Lower lobe of right lung (tissue), 2 donors: ENCODE results near the gene BACH1. TPM values are rescaled to one million over a fixed set of nuclear protein-coding genes. Genes with fewer than 3 reads are reported as not detected.

Source experiments
- ATAC-seq, 2 donors: fragments of 200-7000 bp; cut with Tn5 transposase; one replicate each; pipeline ENCODE4 v1.9.1; 2020 to 2022; ENCODE audit warnings: mild to moderate bottlenecking in 2 of 2, moderate library complexity in 2 of 2
- DNase-seq: peaks from one replicate; pipeline ENCODE4 v3.0.0-alpha.2; 2020
- H3K27ac ChIP-seq: fragments of 200-600 bp; one replicate; pipeline ENCODE4 v1.8.0; 2022
- H3K27me3 ChIP-seq: fragments of 200-600 bp; one replicate; pipeline ENCODE4 v1.8.0; 2022; ENCODE audit warnings: low read depth
- H3K36me3 ChIP-seq: fragments of 200-600 bp; one replicate; pipeline ENCODE4 v1.8.0; 2022; ENCODE audit warnings: mild to moderate bottlenecking
- H3K4me1 ChIP-seq: fragments of 200-600 bp; one replicate; pipeline ENCODE4 v1.8.0; 2022
- H3K4me3 ChIP-seq: fragments of 200-600 bp; one replicate; pipeline ENCODE4 v1.8.0; 2022; ENCODE audit warnings: mild to moderate bottlenecking
- H3K9me3 ChIP-seq: fragments of 200-600 bp; one replicate; pipeline ENCODE4 v1.8.0; 2022
- intact Hi-C: fragments of 100-400 bp; cut with DNase I; formaldehyde crosslinking; loops from one replicate; pipeline ENCODE4 v1.11.0; 2022
- total RNA-seq: library from RNA; stranded (reverse); fragmentation: NEBNext Ultra II Directional; extraction: Animal tissue kit (Norgen Biotek cat#: 25700); gene quantifications from one replicate; pipeline ENCODE4 v1.2.1, GENCODE V29; 2021
- TF ChIP-seq, protein P1 (sequence below): fragments of 200-600 bp; IDR thresholded peaks from one replicate; pipeline ENCODE4 v1.8.0; 2022; ENCODE audit warnings: antibody characterized with exemption, mild to moderate bottlenecking
- donor health status: DM: no; HTN: yes; CAD: no; lungs with severe emphysema.

The BACH1 gene
- total RNA-seq, 1 donor from 2014 or later: 148 TPM

DNA sequence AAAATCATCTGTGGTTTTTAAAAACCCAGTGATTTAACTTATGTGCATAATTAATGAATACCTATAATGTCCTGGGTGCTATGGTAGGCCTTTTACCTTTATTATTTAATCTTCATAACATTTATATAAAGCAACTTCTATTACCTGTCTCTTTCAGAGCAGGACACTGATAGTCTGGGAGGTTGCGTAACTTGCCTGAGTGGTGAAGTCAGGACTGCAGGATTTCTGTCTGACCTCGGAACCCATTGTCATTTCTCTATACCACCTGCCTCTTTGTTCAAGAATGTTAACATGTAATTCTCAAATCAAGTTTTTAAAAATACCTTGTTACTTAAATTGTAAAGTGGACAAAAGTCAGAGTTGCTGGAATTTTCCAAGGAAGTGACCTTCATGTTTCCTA lies 41.0 kb upstream of the BACH1 start:
- TF ChIP-seq, protein P1, sequence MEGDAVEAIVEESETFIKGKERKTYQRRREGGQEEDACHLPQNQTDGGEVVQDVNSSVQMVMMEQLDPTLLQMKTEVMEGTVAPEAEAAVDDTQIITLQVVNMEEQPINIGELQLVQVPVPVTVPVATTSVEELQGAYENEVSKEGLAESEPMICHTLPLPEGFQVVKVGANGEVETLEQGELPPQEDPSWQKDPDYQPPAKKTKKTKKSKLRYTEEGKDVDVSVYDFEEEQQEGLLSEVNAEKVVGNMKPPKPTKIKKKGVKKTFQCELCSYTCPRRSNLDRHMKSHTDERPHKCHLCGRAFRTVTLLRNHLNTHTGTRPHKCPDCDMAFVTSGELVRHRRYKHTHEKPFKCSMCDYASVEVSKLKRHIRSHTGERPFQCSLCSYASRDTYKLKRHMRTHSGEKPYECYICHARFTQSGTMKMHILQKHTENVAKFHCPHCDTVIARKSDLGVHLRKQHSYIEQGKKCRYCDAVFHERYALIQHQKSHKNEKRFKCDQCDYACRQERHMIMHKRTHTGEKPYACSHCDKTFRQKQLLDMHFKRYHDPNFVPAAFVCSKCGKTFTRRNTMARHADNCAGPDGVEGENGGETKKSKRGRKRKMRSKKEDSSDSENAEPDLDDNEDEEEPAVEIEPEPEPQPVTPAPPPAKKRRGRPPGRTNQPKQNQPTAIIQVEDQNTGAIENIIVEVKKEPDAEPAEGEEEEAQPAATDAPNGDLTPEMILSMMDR: no peak

DNA sequence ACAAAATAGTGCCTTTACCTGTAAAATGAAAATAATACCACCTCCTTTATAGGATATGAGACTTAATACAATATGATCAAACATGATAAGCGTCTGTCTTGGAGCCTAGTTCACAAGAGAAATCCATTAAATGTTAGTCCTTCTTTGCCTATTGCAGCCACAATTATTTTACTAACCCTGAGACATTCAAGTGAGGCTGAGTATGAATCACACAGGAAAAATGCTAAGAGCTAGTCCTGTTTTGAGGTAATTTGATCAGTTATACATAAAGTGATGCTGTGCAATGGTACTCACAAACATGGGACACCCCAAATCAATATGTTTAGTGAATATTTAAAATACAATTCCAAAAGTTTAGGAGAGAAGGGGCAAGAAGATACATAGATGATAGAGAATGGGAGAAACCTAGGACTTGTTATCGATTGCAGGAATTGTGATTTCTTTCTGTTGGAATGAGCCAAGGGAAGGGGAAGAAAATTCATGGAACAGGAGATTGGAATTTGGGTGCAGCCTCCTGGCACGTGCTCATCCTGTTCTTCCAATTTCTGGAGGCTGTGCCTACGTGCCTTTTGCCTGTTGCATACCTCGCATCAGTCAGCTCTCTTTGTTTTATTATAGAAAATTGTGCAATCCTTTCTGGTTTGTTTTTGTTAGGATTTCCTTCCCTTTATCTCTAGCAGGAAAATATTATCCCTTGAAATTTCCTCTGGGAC lies 39.9 kb upstream of the BACH1 start:
- Histone ChIP-seq H3K4me1 (peaks cover 16% of the 10 kb centered on the region), H3K9me3 (peaks cover 9% of the 10 kb centered on the region), H3K27me3 (no peaks in the 10 kb centered on the region), H3K4me3 (no peak overlapping the region), H3K36me3 (no peaks in the 10 kb centered on the region), H3K27ac (no peak overlapping the region)
- TF ChIP-seq, protein P1: no peak
- ATAC-seq: no peak
- intact Hi-C loops: no loop called here
- DNase-seq: no peak

More for the DNA sequence above, 41.0 kb upstream of the BACH1 start:
- Histone ChIP-seq H3K4me3 (no peak overlapping the region), H3K9me3 (peaks cover 16% of the 10 kb centered on the region), H3K4me1 (peaks cover 16% of the 10 kb centered on the region), H3K27ac (no peak overlapping the region), H3K36me3 (no peaks in the 10 kb centered on the region), H3K27me3 (no peaks in the 10 kb centered on the region)
- no peak for ATAC-seq
- DNase-seq: no peak
- intact Hi-C loops: no loop called here

DNA sequence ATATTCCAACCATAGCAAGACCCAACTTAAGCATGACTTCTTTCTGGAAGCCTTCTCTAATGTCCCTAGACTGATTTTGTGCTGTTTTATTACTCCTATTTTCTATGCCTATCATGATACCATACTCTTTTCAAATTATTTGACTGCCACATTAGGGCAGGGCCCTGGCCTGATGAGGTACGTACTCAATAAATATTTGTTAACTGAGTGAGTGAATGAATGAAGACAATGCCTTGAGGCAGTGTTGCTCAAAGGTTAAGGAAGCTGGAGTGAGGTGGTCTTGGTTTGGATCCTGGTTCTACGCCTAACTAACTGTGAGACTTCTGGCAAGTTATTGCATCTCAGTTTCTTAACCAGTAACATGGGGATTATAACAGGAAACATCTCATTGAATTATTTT lies 38.3 kb upstream of the BACH1 start:
- intact Hi-C loops: no loop called here
- H3K27ac ChIP-seq: no peak overlapping the region
- no peaks in the 10 kb centered on the region for H3K27me3 ChIP-seq
- no peaks in the 10 kb centered on the region for H3K36me3 ChIP-seq
- DNase-seq (no peak), ATAC-seq (no peak)
- H3K4me1 ChIP-seq: peaks cover 16% of the 10 kb centered on the region
- no peak overlapping the region for H3K4me3 ChIP-seq
- TF ChIP-seq, protein P1: no peak
- no peaks in the 10 kb centered on the region for H3K9me3 ChIP-seq

DNA sequence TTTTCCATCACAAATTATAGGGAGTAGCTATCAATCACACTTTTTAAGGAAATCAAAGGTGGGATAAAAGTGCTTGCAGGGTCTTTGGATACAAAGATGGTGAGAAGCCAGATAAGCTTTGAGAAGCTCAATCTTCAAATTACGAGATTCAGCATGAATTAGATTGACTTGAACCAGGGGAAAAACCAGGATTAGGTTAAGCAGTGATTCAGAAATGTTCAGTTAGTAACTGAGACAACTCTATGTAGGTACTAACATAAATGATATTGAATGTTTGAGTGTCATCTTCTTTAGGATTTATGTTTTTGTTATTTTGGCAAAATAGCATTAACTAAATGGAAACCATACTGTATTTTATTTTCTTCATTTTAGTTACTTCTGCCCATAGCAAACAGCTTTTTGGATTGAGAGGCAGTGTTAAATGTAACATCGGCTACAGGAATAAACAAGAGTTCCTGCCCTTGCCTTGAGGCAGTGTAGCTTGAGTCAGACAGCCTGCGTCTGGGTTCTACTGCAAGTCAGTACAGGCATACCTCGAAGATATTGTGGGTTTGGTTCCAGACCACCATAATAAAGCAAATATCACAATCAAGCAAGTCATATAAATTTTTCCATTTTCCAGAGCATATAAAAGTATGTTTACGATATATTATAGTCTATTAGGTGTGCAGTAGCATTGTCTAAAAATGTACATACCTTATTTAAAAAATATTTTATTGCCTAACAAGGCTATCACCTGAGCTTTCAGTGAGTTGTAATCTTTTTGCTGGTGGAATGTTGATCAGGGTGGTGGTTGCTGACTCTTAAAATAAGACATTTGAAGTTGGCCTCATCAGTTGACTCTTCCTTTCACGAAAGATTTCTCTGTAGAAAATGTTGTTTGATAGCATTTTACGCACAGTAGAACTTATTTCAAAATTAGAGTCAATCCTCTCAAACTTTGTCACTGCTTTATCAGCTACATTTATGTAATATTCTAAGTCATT lies 36.9 kb upstream of the BACH1 start:
- Histone ChIP-seq H3K27me3 (no peaks in the 10 kb centered on the region), H3K4me1 (peaks cover 10% of the 10 kb centered on the region), H3K9me3 (no peaks in the 10 kb centered on the region), H3K4me3 (no peak overlapping the region), H3K36me3 (no peaks in the 10 kb centered on the region), H3K27ac (no peak overlapping the region)
- DNase-seq: no peak
- TF ChIP-seq, protein P1: no peak
- ATAC-seq: no peak
- intact Hi-C loops: no loop called here

DNA sequence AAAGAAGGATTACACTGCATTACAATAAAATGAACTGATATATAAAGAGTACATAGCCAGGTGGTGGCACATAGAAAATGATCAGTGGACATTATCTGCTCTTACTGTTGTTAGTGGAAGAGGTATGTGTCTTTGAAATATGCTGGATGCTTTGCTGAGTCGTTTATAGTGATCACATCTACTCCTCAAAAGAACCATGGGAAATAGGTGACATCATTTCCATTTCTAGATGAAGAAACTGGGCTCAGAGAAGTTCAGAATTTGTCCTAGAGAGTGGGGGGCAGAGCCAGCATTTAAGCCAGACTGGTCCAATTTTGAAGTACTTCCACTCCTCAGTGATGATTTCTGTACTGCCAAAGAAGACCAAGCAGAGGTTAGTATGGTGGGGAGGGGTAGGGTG lies 34.0 kb upstream of the BACH1 start:
- no peaks in the 10 kb centered on the region for H3K27me3 ChIP-seq
- ATAC-seq: no peak
- no peaks in the 10 kb centered on the region for H3K9me3 ChIP-seq
- H3K36me3 ChIP-seq: no peaks in the 10 kb centered on the region
- H3K4me1 ChIP-seq: no peaks in the 10 kb centered on the region
- no peak overlapping the region for H3K27ac ChIP-seq
- intact Hi-C loops: no loop called here
- TF ChIP-seq, protein P1: no peak
- no peak overlapping the region for H3K4me3 ChIP-seq
- DNase-seq: no peak
